SH-SY5Y (cell line): ENCODE measurements around the gene PTPRG.

Experiments used
- GATA2 ChIP-seq: IDR thresholded peaks from 2 replicates; pipeline ENCODE4 v1.6.1; 2011; ENCODE audit warnings: mild to moderate bottlenecking, low read depth, low read length
- GATA3 ChIP-seq: IDR thresholded peaks from 2 replicates; pipeline ENCODE4 v1.6.1; 2011; ENCODE audit warnings: low read depth, mild to moderate bottlenecking, low read length, moderate library complexity

Gene PTPRG

DNA sequence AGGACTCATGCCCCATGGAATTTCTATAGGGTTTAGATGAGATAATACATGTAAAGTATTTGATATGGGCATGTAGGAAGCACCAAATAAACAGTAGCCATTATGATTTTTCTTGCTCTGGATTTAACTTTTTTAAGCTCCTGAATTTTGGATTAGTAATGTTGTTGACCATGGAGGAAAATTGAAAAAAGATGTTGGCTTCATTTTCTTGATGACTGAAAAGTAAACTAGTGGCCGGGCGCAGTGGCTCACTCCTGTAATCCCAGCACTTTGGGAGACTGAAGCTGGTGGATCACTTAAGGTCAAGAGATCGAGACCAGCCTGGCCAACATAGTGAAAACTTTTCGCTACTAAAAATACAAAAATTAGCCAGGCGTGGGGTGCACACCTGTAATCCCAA is 120.3 kb downstream of the PTPRG start:
- TF ChIP-seq GATA3, result no peak
- no peak for TF ChIP-seq GATA2

DNA sequence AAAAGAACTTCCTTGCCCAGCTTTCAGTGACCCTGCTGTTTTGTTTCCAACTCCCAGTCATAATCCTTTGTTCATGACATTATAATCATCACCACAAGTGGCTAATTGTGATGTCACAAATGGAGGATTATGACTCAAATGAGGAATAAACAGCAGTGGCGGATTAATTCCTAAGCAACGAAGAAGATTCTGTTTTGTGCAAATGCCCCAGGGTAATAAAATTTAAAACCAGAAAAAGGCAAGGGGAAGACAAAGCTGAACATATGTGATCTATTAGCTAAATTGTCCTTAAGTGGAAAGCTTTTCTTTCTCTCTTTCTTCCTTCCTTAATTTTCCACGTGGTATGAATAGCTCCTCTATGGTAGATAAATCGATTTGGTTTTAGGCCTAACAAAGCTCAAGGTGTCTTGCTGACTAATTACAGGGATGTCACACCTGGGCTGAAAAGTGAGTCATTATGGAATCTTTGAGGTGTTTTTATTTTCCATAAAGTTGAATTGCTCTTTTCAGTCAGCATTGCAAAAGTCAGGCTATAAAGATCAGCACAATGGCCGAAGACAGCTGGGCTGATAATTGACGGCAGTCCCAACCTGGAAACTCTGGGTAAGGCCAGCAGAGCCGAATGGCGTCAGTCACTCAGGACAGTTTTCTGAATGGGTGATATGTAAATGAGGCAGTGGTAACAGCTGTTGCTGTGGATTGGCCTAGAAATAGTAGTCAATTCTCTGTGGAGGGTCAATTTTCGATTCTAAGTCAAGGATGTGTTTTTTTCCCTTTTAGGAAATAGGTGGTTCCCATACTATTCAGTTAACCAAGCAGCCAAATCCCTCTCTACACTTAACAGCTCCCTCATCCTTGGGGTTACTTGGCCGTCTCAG is 121.5 kb downstream of the PTPRG start:
- TF ChIP-seq GATA2, result no peak
- no peak for TF ChIP-seq GATA3

DNA sequence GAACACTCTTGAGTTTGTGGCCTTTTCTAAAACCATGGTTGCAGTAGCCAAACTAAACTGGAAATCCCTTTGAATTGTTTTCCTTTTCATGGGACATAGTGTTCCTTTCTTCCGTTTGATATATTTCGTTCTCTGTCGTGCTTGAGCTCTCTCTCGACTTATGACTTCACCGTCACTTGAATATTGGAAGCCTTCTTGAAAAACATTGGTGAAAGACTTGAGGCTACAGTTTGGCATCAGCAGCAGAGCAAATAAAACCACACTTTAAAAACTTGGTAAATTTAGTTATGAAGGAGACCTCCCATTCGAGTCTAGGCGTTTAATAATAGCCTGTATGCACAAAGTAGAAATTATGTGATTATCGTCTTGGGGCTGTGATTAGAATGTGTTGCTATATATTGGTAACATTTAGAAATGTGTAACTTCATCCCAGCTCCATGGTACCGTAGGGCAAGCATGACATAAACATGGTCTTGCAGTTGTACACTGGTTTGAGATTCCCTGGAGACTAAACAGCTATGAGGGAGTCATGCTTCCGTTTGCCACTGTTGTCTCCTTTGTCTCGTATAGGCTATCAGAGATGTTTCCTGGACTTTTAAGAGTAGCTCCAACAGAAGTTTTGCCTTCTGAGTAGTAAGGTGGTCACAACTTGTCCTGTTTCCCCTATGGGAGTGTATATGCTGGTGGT is 122.3 kb downstream of the PTPRG start:
- TF ChIP-seq GATA2, result no peak
- no peak for TF ChIP-seq GATA3

DNA sequence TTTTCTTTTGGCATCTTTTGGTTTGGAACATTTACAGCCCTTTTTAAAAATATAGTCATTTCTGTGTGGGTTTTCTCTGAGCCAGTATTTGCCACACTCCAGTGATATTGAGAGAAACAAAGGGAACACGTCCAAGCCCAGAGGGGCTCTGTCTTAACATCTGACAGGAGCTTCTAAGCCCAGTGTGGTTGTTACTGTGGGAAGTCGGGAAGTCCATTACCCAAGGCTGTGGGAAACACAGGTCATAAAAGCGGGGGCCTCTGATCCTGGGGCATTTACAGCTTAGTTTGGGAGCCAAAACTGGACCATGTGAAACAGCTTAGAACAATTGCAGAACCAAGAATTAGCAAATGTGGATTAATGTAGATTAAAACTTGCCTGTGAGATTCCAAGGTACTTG is 123.0 kb downstream of the PTPRG start:
- TF ChIP-seq GATA2, result no peak
- TF ChIP-seq GATA3, result no peak

DNA sequence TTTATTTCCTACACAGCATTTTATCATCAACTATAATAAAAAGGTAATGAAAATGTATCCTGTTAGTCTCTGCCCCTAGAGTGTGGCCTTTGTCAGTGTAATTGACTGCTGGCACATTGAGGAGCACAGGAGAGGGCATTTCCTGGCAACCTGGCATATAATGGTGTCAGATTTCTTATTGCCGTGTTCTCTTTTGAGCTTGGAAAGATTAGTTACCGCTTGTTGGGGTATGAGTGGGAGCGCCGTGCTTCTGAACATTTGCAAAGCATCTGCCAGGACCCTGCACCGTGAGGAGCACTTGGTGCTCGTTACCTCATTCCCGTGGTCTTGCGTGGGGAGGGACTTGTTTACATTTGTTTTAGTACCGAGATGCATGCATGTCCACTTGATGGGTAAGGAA is 124.4 kb downstream of the PTPRG start:
- TF ChIP-seq GATA2, result no peak
- TF ChIP-seq GATA3, result no peak

DNA sequence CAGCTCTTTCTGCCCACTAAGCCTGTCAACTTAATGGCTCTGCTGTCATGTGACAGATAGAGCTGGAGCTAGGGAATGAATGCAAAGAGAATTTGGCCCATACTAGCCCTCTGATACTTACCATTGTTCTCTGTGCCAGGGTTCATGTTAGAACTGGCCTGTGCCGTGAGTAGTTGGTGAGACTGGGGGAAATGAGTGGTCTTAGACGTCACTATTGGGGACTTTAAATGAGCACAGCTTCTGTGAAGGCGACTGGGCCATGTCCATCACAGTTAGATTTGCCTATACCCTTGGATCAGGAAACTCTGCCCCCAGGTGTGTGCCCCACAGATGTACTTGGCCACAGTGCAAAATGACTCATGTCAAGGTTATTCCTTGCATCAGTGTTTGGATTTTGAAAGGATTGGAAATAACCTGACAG is 124.9 kb downstream of the PTPRG start:
- no peak for TF ChIP-seq GATA3
- no peak for TF ChIP-seq GATA2

DNA sequence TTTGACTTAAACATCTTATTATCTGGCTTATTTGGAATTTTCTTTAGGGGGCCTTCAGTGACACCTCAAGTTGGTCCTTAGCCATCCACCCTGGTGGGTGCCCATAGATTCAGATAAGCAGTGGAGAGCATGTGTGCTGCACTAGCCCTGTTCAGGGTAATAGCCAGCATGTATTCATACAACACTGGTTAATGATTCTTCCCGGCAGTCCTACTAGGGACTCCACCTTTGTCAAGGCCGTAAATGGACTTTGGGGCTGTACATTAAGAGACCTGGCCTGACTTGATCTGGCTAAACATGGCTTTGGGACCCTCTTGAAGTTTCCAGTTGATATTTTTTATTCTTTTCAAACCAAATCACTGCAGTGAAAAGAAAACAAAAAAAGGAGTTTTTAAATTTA is 125.8 kb downstream of the PTPRG start:
- TF ChIP-seq GATA2, result no peak

DNA sequence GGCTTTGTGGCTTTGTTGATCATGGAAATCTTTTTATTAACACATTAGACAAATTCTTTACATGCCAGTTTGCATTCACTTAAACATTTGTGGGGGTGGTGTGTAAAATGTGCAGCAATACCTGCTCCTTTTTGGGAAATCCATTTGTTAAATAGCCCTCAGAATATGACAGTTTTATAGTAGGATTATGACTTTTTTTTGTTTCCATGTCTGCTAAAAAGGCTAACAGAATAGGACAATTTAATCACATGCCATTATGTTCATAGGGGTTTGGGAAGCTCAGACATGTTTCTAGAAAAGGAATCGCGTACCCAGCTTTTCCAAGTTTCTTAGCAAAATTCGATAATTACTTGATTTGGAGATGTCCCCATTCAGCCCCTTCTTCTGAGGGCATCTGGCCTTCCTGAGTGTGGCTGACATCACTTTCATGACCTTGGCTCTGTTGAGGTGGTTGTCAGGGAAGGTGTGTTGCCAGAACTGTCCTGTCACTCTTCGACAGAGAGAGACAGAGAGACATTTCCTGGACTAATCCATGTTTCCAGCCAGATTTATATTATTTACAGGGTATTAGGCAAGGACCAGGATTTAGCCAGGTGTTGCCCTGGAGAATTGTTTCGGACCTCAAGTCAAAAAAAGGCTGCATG is 126.4 kb downstream of the PTPRG start:
- TF ChIP-seq GATA2, result no peak
- no peak for TF ChIP-seq GATA3

DNA sequence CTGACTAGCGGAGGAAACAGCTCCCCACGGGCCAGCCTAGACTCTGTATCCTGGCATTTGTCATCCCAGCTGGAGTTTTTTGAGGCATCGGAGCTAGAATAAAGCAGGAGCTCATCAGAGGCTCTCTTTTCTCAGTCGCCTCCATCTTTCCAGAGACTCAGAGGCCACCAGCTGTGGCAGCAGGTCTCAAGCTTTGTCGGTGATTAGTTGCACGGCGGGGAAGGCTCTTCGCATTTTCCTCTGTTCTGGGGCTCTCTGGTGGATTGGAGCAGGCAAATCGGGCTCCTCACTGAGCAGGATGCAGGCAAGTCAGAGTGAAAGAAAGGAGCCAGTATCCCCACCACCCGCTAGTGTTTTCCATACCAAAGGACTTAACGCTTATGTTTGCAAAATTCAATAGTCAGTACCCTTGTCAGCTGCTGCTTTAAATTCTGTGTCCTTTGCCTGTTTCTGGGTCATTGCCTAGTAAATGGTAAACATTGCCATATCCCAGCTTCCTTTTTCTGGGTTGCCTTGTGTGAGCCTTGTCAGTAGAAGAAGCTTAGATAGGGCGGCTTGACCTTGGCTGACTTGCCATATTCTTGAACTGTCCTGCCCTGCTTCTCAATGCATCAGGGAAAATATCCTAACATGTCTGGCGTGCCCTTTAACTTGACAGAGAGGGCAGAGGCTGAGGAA is 127.1 kb downstream of the PTPRG start:
- TF ChIP-seq GATA3 (no peak), GATA2 (no peak)

DNA sequence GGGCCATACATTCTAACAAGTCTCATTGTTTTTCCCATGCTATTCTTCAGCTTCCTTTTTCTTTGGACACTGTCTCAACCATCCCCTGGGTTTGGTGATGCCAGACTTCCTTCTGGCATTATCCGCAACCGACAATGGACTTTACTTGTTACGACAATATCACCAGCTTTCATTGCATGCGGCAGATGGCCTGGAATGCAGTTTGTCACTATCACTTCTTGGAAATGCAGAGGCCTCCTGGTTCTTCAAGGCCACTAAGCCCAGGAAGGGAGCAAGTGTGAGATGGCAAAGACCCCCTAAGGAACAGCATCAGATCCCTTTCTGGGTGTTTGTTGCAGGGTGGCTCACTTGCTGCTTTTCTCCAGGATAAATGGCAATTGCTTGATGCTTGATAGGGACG is 128.6 kb downstream of the PTPRG start:
- TF ChIP-seq GATA2 (no peak), GATA3 (no peak)

DNA sequence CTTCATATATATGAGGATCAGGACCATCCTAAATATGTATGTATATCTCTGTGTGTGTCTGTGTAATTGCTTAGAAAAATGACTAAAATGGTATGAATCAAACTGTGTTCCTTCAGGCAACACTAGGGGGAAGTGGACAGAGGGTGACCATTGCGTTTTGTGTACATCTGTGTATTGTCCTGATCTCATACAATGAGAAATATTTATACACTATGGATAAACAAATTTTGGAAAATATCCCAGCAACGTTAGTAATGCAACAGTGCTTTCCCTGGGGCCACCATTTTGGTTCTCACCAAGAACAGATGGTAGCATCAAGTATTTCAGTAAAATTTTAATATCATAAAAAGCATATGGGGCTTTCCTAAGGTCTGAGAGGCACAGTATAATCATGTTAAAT is 130.1 kb downstream of the PTPRG start:
- no peak for TF ChIP-seq GATA2
- TF ChIP-seq GATA3, result no peak

DNA sequence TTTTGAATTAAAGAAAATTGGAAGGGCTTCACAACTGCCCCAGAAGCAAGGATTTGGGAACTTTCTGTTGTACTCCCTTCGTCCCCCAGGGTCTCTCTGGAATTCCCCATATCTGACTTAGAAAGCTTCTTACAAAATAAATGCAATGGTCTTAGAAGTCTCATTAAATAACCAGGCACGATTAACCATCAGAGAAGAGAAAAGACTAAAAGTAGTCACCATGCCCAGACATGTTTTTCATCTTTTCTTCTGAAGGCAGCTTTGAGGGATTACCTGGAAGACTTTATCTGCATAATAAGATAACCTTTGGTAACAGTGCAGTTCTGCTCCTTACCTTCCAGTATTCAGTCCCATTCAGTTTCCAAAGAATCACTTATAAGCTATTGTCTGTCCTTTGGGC is 135.9 kb downstream of the PTPRG start:
- no peak for TF ChIP-seq GATA3
- no peak for TF ChIP-seq GATA2

DNA sequence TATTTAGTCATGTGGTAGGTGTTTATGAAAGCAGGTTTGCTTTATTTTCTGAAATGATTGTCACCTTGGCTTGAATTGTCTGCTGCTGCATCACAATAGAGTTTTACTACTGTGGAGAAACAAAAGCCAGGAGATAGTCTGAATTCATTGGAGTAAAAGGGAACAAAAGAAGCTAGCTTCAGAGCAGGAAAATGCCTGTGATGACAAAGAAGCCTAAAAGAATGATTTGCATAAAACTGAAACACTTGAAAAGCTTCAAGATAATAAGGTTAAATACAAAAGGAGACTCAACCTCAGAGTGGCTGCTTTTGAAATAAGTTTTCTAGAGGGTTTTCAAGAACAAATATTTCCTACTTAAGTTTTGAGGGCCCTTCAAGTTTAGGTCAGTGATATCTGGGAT is 138.3 kb downstream of the PTPRG start:
- TF ChIP-seq GATA3, result no peak
- TF ChIP-seq GATA2, result no peak

DNA sequence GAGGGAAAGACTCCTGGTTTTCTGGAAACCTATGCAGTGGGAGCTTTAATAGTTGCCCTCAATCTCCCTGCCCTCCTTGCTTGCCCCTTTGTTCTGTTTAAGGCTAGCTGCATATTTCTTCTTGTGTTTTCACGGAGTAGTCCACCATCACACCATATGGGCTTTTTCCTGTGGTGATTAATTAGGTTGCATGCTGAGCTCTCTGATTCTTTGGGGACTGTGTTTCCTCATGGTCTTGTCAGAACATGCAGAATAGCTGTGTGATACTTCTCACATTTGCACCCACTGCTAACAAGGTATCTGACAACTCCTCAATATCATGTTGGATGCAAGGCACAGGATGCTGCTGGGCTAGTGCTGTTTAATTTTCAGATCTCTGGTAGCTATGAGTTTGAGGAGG is 139.6 kb downstream of the PTPRG start:
- no peak for TF ChIP-seq GATA3
- TF ChIP-seq GATA2, result no peak
